ENCODE measurements around the gene HRH3.

Gene HRH3

DNA sequence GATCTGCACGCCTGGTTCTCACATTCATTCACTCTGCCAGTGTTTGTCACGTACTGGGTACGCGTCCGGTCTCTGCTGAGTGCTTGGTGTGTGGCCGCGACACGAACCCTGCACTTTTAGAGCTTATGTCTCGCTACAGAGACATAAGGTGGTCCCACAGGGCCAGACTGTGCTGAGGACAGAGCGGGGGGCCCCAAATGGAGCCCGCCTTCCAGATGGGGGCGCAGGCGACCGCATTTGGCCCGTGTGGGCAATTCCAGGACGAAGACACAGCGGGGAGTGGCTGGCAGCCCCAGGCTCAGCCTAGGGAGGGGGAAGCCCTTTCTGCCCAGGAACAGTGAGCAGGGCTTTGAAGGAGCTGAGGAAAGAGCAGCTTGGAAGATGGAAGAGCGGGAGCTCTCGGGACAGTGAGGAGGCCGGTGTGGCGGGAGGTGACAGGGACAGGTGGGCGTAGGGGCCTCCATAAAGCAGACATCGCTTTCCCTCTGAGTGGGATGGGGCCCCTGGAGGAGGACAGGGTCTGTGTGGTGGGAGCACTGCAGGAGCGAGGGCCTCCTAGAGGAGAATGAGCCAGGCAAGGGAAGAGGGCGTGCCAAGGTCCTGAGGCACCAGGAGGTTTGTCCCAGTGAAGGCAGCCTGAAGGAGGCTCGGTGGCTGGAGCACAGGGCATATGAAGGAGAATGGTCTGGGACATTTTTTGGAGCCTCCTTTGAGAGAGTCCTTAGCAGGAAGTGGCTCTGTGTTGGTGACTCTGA, 45.0 kb downstream of the HRH3 start:
- DNase-seq, result no peak

DNA sequence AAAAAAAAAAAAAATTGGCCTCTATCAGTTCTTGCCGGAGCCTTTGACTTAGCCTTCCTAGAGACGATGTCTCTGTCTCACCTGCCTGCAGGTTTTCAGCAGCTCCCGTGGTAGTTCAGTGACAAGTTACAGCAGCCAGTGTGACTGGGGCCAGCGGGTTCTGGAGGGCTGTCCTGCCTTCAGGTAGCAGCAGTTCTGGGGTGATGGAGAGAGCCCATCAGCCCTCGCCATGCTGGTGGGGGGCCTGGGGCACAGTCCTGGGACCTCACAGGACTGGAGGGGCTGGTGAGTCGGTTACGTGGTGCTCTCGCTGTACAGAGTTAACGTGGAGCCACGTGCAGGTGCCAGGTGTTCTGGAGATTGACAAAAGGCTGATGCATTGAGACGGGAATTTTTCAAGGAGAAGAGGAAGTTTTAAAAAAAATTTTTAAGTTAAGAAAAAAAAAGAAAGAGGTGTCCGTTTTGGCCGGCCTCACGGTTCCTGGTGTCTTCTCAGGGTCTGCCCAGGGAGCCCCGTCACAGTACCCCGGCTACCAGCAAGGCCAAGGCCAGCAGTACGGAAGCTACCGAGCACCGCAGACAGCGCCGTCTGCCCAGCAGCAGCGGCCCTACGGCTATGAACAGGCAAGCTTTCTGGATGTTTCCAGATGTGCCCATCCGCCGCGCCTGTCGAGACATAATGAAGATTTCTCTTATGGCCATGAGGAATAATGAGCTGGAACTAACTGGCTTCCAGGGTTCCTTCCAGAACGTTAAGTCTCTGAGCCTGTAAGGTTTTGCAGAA, 45.9 kb downstream of the HRH3 start:
- DNase-seq, result no peak

DNA sequence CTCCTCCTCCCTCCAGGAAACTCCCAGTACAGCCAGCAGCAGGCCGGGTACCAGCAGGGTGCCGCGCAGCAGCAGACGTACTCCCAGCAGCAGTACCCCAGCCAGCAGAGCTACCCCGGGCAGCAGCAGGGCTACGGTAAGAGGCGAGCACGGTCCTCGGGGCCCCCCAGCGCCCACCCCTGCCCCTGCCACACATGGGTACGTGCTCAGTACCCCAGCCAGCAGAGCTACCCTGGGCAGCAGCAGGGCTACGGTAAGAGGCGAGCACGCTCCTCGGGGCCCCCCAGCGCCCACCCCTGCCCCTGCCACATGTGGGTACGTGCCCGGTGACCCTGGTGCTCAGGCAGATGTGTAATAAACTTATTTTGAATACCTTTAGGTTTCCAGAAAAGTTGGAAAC, 47.4 kb downstream of the HRH3 start:
- no peak for DNase-seq

DNA sequence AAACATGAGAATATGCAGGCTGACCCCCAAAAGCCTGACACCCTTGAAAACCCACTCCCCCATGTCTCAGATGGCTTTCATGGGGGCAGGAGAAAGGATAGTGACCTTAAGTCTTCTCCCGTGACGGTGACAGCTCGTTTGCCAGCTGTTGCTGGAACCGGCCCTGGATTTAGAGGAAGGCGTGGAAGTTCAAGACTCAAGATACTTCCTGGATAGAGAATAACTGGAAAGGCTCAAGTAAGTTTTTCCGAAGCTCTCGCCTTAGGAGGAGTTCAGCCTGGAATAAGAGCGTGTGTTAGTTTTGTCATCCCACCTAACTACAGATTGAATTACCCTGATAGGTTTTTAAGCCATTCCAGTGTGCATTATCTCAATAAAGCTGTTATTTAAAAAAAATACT, 48.8 kb downstream of the HRH3 start:
- DNase-seq, result no peak

DNA sequence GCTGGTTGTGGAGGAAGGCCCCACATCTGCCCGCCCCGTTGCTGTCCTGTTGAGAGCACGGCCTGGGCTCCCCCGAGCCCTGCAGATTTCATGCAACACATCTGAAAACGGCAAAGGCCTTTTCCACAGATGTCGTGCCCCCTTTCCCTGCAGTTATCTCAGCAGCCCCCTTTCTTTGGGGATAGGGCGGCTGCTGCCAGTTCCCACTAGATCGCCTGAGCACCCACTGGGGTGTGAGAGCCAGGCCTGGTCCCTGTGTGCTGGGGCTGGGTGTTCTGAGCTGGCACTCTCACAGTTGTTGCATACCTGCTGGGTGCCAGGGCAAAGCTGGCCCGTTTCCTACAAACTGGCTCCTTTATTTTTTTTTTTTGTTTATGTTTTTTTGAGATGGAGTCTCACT, 49.5 kb downstream of the HRH3 start:
- no peak for DNase-seq

DNA sequence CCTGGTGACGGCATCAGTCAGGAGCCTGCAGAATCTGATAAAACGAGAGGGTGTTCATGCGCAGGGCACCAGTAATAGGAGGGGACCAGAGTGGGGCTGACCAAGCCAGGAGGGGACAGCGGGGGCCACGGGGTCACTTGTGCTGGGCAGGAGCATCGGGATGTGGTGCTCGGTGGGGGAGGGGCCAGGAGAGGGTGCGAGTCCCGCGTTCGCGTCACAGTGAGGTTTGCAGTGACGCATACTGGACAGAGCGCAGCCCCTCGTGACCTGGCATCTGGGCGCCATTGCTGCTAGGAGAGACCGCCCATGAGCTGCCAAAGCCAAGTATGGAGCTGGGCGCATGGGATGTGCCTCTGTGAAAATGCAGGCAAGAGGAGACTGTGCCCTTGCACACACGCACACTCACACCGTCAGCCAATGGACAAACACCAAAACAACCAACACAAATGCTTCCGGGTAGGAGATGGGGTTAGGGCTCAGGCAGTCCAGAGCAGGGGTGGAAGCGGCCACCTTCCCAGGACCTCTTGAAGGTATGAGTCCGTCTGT, 51.1 kb downstream of the HRH3 start:
- no peak for DNase-seq

DNA sequence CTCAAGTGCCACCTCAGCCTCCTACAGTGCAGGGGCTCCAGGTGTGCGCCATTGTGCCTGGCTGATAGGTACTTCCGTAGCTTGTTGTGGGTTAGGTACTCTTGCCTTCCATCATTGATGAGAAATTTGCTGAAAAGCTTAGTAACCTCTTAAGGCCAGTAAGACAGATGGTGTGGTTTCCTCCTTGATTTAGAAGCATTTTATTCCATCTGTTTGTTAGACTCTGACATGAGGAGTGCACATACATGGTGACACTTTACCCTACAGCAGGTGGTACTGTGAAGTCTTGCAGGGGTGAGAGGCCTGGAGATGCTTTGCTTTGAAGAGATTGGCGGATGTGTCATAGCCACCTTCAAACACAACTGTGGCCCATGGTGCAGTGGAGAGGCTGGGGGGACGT, 52.0 kb downstream of the HRH3 start:
- no peak for DNase-seq

DNA sequence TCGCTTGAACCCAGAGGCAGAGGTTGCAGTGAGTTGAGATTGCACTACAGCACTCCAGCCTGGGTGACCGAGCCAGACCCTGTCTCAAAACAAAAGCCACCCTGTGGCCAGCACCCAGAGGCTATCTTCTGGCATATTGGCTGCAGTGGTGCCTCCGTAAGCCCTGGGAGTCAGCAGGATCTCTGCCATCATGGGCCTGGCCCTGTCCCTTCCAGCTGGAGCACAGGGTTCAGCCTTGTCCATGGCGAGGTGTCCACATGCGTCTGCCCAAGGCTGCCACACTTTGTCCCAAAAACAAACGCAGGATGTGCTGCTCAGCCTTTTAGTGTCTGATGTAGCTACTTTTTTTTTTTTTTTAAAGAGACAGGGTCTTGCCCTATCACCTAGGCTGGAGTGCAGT, 52.6 kb downstream of the HRH3 start:
- DNase-seq, result no peak

DNA sequence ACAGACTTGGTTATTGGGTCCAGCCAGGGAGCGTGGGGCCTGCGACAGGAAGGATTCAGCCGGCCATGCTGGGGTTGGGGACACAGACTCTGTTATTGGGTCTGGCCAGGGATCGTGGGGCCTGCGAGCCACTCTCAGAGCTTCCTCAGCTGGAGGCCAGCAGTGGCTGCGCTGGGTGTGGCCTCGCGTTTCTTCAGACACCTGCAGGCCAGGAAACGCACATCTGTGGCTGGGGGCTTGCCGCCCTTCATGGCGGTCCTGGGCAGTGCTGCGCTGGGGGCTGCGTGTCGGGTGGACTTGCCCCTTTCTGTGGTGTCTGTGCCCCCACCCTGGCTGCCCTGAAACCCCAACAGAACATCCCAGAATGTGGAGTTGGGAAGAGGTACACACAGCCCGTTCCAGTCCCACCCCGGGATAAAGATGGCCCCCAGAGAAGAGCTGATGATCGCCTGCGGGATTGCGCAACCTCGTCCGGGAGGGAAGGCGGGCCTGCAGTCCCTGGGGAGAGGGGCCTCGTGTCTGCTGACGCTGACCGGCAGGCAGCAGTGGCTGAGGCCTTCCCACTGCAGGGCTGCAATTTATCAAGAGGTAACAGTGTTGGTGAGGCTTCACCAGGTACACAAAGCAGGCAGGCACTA, 54.2 kb downstream of the HRH3 start:
- DNase-seq, result no peak

Data from suppressor macrophage (primary cell).